ENCODE measurements around the gene CGN. TPM values are rescaled to one million over a fixed set of nuclear protein-coding genes. Genes with fewer than 3 reads are reported as not detected.

CGN gene
- total and polyA plus RNA-seq, 2 of the 13 experiments (the other 11 are each of a cell fraction or from before 2014, with no cell fraction given), result 0.75 to 0.81 TPM

GRCh38 chr1:151510957-151511635 is at the start of gene CGN (continued):
- TF ChIP-seq GPBP1L1 (CRISPR knock-in tag; IDR thresholded peaks at IDR 0.05), result no peak
- peak; percentile 43; the same call in 1 of the 2 replicates for TF ChIP-seq NFYC (CRISPR knock-in tag; IDR thresholded peaks at IDR 0.05)
- TF ChIP-seq CBX1 (IDR thresholded peaks at IDR 0.05; ENCODE audit: low read depth), result no peak
- no peak for TF ChIP-seq THAP7 (CRISPR knock-in tag; IDR thresholded peaks at IDR 0.05)
- peak; percentile 58; the same call in 1 of the 2 replicates for TF ChIP-seq UBTF (CRISPR knock-in tag; IDR thresholded peaks at IDR 0.05)
- no peak for TF ChIP-seq LCORL (IDR thresholded peaks at IDR 0.05)
- TF ChIP-seq LCORL (CRISPR knock-in tag; IDR thresholded peaks at IDR 0.05), result peak; percentile 43; the same call in 1 of the 2 replicates
- no peak for TF ChIP-seq U2AF1 (optimal IDR thresholded peaks at IDR 0.05; ENCODE audit: low read depth, low read length)
- TF ChIP-seq XRCC5 (optimal IDR thresholded peaks at IDR 0.05; ENCODE audit: low read length), result peak; percentile 20
- TF ChIP-seq RCOR2 (CRISPR knock-in tag; IDR thresholded peaks at IDR 0.05), result no peak
- no peak for TF ChIP-seq ZNF296 (CRISPR knock-in tag; conservative IDR thresholded peaks at IDR 0.05)
- TF ChIP-seq ZNF720 (CRISPR knock-in tag; IDR thresholded peaks at IDR 0.05), result no peak
- TF ChIP-seq ZNF816 (CRISPR knock-in tag; IDR thresholded peaks at IDR 0.05; ENCODE audit: borderline replicate concordance), result no peak
- TF ChIP-seq NBN (conservative IDR thresholded peaks at IDR 0.05), result no peak
- TF ChIP-seq ZMYM4 (CRISPR knock-in tag; IDR thresholded peaks at IDR 0.05), result no peak; the same call in 1 of the 2 replicates
- no peak for TF ChIP-seq E2F5 (CRISPR knock-in tag; conservative IDR thresholded peaks at IDR 0.05)
- no peak for TF ChIP-seq NRL (CRISPR knock-in tag; IDR thresholded peaks at IDR 0.05; ENCODE audit: borderline replicate concordance)
- no peak for TF ChIP-seq IRX3 (CRISPR knock-in tag; IDR thresholded peaks at IDR 0.05; ENCODE audit: borderline replicate concordance, low read depth)
- no peak for TF ChIP-seq TBX3 (IDR thresholded peaks at IDR 0.05; ENCODE audit: borderline replicate concordance)
- no peak for TF ChIP-seq MBD4 (IDR thresholded peaks at IDR 0.05; ENCODE audit: borderline replicate concordance, low read length)
- TF ChIP-seq EED (CRISPR knock-in tag; IDR thresholded peaks at IDR 0.05), result no peak; the same call in 1 of the 2 replicates
- TF ChIP-seq RBFOX2 (IDR thresholded peaks at IDR 0.05; ENCODE audit: low read depth, low read length), result no peak
- no peak for TF ChIP-seq ZNF788 (CRISPR knock-in tag; IDR thresholded peaks at IDR 0.05; ENCODE audit: borderline replicate concordance)
- no peak for TF ChIP-seq MLLT10 (CRISPR knock-in tag; IDR thresholded peaks at IDR 0.05)
